Fibroblast of lung (primary cell): Measurements from ENCODE around the gene PAK4.

Experiments
- CTCF ChIP-seq, 2 donors: IDR thresholded peaks in 1 of 2; conservative IDR thresholded peaks in 1 of 2; 1 replicate in 1 of 2; 2 replicates in 1 of 2; pipeline ENCODE4 v1.5.1; 2011 to 2012; ENCODE audit warnings: low read length in 2 of 2, control low read depth in 1 of 2, inconsistent platforms in 1 of 2, low read depth in 1 of 2, mild to moderate bottlenecking in 1 of 2
- EZH2 ChIP-seq: IDR thresholded peaks from 2 replicates; pipeline ENCODE4 v1.5.1; 2012; ENCODE audit warnings: low read length, control low read depth, mild to moderate bottlenecking; ENCODE audit errors: missing control alignments

- TF ChIP-seq CTCF (conservative IDR thresholded peaks at IDR 0.05 in 1 of 2, IDR thresholded peaks at IDR 0.05 in 1 of 2; ENCODE audit: low read depth in 1 of 2, low read length in 2 of 2) (no peak), EZH2 (no peak)
Observed at GRCh38 chr19:39170386-39171231, 45.0 kb downstream of the PAK4 start.
